ENCODE data around the gene ADAM10.

Gene ADAM10

GRCh38 chr15:58699769-58700168 is 49.7 kb downstream of the ADAM10 start:
- Histone ChIP-seq H3K9me3 (ENCODE audit: low read length) (peaks cover 4% of the 10 kb centered on the region), H3K4me1 (ENCODE audit: insufficient read depth, low read length) (no peaks in the 10 kb centered on the region), H2AFZ (ENCODE audit: low read depth, low read length) (no peak overlapping the region), H3K27me3 (ENCODE audit: insufficient read depth, low read length) (no peaks in the 10 kb centered on the region), H3K36me3 (ENCODE audit: insufficient read depth, low read length) (peaks cover 3% of the 10 kb centered on the region), H3K4me3 (ENCODE audit: low read length) (no peak overlapping the region)

GRCh38 chr15:58698887-58699641 is 50.4 kb downstream of the ADAM10 start:
- Histone ChIP-seq H3K9me3 (ENCODE audit: low read length) (peaks cover 4% of the 10 kb centered on the region), H3K36me3 (ENCODE audit: insufficient read depth, low read length) (peaks cover 3% of the 10 kb centered on the region), H3K4me1 (ENCODE audit: insufficient read depth, low read length) (no peaks in the 10 kb centered on the region), H3K4me3 (ENCODE audit: low read length) (no peak overlapping the region), H2AFZ (ENCODE audit: low read depth, low read length) (no peak overlapping the region), H3K27me3 (ENCODE audit: insufficient read depth, low read length) (no peaks in the 10 kb centered on the region)

- Histone ChIP-seq H3K4me3 (ENCODE audit: low read length) (no peak overlapping the region), H2AFZ (ENCODE audit: low read depth, low read length) (no peak overlapping the region)
These were observed 52.3 kb downstream of the ADAM10 start for GRCh38 chr15:58697220-58697619.

GRCh38 chr15:58696738-58697137 is 52.8 kb downstream of the ADAM10 start:
- peaks cover 11% of the 10 kb centered on the region for H3K9me3 ChIP-seq (ENCODE audit: low read length)
- H3K27me3 ChIP-seq (ENCODE audit: insufficient read depth, low read length), result no peaks in the 10 kb centered on the region
- H2AFZ ChIP-seq (ENCODE audit: low read depth, low read length), result no peak overlapping the region
- H3K4me1 ChIP-seq (ENCODE audit: insufficient read depth, low read length), result no peaks in the 10 kb centered on the region
- H3K4me3 ChIP-seq (ENCODE audit: low read length), result no peak overlapping the region
- H3K36me3 ChIP-seq (ENCODE audit: insufficient read depth, low read length), result peaks cover 3% of the 10 kb centered on the region

More at GRCh38 chr15:58697220-58697619, 52.3 kb downstream of the ADAM10 start:
- H3K9me3 ChIP-seq (ENCODE audit: low read length), result peaks cover 6% of the 10 kb centered on the region
- no peaks in the 10 kb centered on the region for H3K4me1 ChIP-seq (ENCODE audit: insufficient read depth, low read length)
- H3K27me3 ChIP-seq (ENCODE audit: insufficient read depth, low read length), result no peaks in the 10 kb centered on the region
- peaks cover 3% of the 10 kb centered on the region for H3K36me3 ChIP-seq (ENCODE audit: insufficient read depth, low read length)

- Histone ChIP-seq H3K36me3 (ENCODE audit: insufficient read depth, low read length) (no peaks in the 10 kb centered on the region), H3K27me3 (ENCODE audit: insufficient read depth, low read length) (no peaks in the 10 kb centered on the region), H3K4me3 (ENCODE audit: low read length) (no peak overlapping the region), H2AFZ (ENCODE audit: low read depth, low read length) (no peak overlapping the region), H3K4me1 (ENCODE audit: insufficient read depth, low read length) (no peaks in the 10 kb centered on the region), H3K9me3 (ENCODE audit: low read length) (peaks cover 11% of the 10 kb centered on the region)
These were observed 54.7 kb downstream of the ADAM10 start for GRCh38 chr15:58694641-58695398.

- Histone ChIP-seq H3K27me3 (ENCODE audit: insufficient read depth, low read length) (no peaks in the 10 kb centered on the region), H3K4me3 (ENCODE audit: low read length) (no peak overlapping the region), H2AFZ (ENCODE audit: low read depth, low read length) (no peak overlapping the region)
These were observed 58.8 kb downstream of the ADAM10 start for GRCh38 chr15:58690703-58691102.

GRCh38 chr15:58689646-58690045 is 59.9 kb downstream of the ADAM10 start:
- Histone ChIP-seq H3K9me3 (ENCODE audit: low read length) (peaks cover 10% of the 10 kb centered on the region), H3K27me3 (ENCODE audit: insufficient read depth, low read length) (no peaks in the 10 kb centered on the region), H2AFZ (ENCODE audit: low read depth, low read length) (no peak overlapping the region), H3K4me1 (ENCODE audit: insufficient read depth, low read length) (peaks cover 1% of the 10 kb centered on the region), H3K4me3 (ENCODE audit: low read length) (no peak overlapping the region), H3K36me3 (ENCODE audit: insufficient read depth, low read length) (no peaks in the 10 kb centered on the region)

More at GRCh38 chr15:58690703-58691102, 58.8 kb downstream of the ADAM10 start:
- Histone ChIP-seq H3K36me3 (ENCODE audit: insufficient read depth, low read length) (no peaks in the 10 kb centered on the region), H3K9me3 (ENCODE audit: low read length) (peaks cover 10% of the 10 kb centered on the region), H3K4me1 (ENCODE audit: insufficient read depth, low read length) (no peaks in the 10 kb centered on the region)

- no peaks in the 10 kb centered on the region for H3K36me3 ChIP-seq (ENCODE audit: insufficient read depth, low read length)
- H3K9me3 ChIP-seq (ENCODE audit: low read length), result peaks cover 3% of the 10 kb centered on the region
- no peaks in the 10 kb centered on the region for H3K27me3 ChIP-seq (ENCODE audit: insufficient read depth, low read length)
- H3K4me1 ChIP-seq (ENCODE audit: insufficient read depth, low read length), result peaks cover 9% of the 10 kb centered on the region
- no peak overlapping the region for H2AFZ ChIP-seq (ENCODE audit: low read depth, low read length)
- no peak overlapping the region for H3K4me3 ChIP-seq (ENCODE audit: low read length)
These were observed 63.2 kb downstream of the ADAM10 start for GRCh38 chr15:58686286-58686685.

- H3K9me3 ChIP-seq (ENCODE audit: low read length), result peaks cover 3% of the 10 kb centered on the region
- no peak overlapping the region for H3K4me3 ChIP-seq (ENCODE audit: low read length)
- no peak overlapping the region for H2AFZ ChIP-seq (ENCODE audit: low read depth, low read length)
- H3K27me3 ChIP-seq (ENCODE audit: insufficient read depth, low read length), result no peaks in the 10 kb centered on the region
- peaks cover 3% of the 10 kb centered on the region for H3K36me3 ChIP-seq (ENCODE audit: insufficient read depth, low read length)
- peaks cover 9% of the 10 kb centered on the region for H3K4me1 ChIP-seq (ENCODE audit: insufficient read depth, low read length)
These were observed 64.8 kb downstream of the ADAM10 start for GRCh38 chr15:58684751-58685150.

- Histone ChIP-seq H3K4me1 (ENCODE audit: insufficient read depth, low read length) (peaks cover 9% of the 10 kb centered on the region), H3K36me3 (ENCODE audit: insufficient read depth, low read length) (peaks cover 6% of the 10 kb centered on the region), H2AFZ (ENCODE audit: low read depth, low read length) (no peak overlapping the region), H3K9me3 (ENCODE audit: low read length) (peaks cover 3% of the 10 kb centered on the region), H3K27me3 (ENCODE audit: insufficient read depth, low read length) (no peaks in the 10 kb centered on the region), H3K4me3 (ENCODE audit: low read length) (no peak overlapping the region)
These were observed 65.3 kb downstream of the ADAM10 start for GRCh38 chr15:58684036-58684710.

GRCh38 chr15:58682234-58682633 is 67.3 kb downstream of the ADAM10 start:
- H3K27me3 ChIP-seq (ENCODE audit: insufficient read depth, low read length), result no peaks in the 10 kb centered on the region
- H3K4me3 ChIP-seq (ENCODE audit: low read length), result no peak overlapping the region
- H3K9me3 ChIP-seq (ENCODE audit: low read length), result no peaks in the 10 kb centered on the region
- H2AFZ ChIP-seq (ENCODE audit: low read depth, low read length), result no peak overlapping the region
- H3K4me1 ChIP-seq (ENCODE audit: insufficient read depth, low read length), result peaks cover 9% of the 10 kb centered on the region
- peaks cover 6% of the 10 kb centered on the region for H3K36me3 ChIP-seq (ENCODE audit: insufficient read depth, low read length)

- Histone ChIP-seq H3K27me3 (ENCODE audit: insufficient read depth, low read length) (no peaks in the 10 kb centered on the region), H3K4me3 (ENCODE audit: low read length) (no peak overlapping the region), H2AFZ (ENCODE audit: low read depth, low read length) (no peak overlapping the region), H3K4me1 (ENCODE audit: insufficient read depth, low read length) (no peaks in the 10 kb centered on the region), H3K36me3 (ENCODE audit: insufficient read depth, low read length) (peaks cover 6% of the 10 kb centered on the region), H3K9me3 (ENCODE audit: low read length) (no peaks in the 10 kb centered on the region)
These were observed 70.8 kb downstream of the ADAM10 start for GRCh38 chr15:58678683-58679082.

GRCh38 chr15:58677426-58677825 is 72.1 kb downstream of the ADAM10 start:
- Histone ChIP-seq H3K9me3 (ENCODE audit: low read length) (no peaks in the 10 kb centered on the region), H3K4me1 (ENCODE audit: insufficient read depth, low read length) (no peaks in the 10 kb centered on the region), H2AFZ (ENCODE audit: low read depth, low read length) (no peak overlapping the region), H3K4me3 (ENCODE audit: low read length) (no peak overlapping the region), H3K36me3 (ENCODE audit: insufficient read depth, low read length) (peaks cover 6% of the 10 kb centered on the region), H3K27me3 (ENCODE audit: insufficient read depth, low read length) (no peaks in the 10 kb centered on the region)
